H1 (cell line): Measurements from ENCODE around the gene ADARB2. TPM values are rescaled to one million over a fixed set of nuclear protein-coding genes. Genes with fewer than 3 reads are reported as not detected.

ENCODE experiments used
- CTCF ChIA-PET: fragments of 300-600 bp; sonication (Branson Sonifier 250); formaldehyde crosslinking; loops from one replicate; lab custom pipeline; 2021; ENCODE audit not compliant: partially characterized antibody; lab: Charles Lee
- POLR2A ChIA-PET: fragments of 300-600 bp; sonication (Branson Sonifier 250); formaldehyde crosslinking; loops from one replicate; lab custom pipeline; 2021; ENCODE audit warnings: inconsistent platforms; ENCODE audit not compliant: partially characterized antibody; lab: Charles Lee
- DNase-seq, 2 experiments: peaks; one replicate each; pipeline versions ENCODE4 v3.0.0 to v3.0.0-alpha.2; 2010 to 2022; ENCODE audit warnings: low spot score in 2 of 2, low read depth in 1 of 2, mixed read lengths in 1 of 2
- FAIRE-seq: peaks from 2 replicates; lab custom pipeline; 2011; peaks lifted over from hg19 to GRCh38; lab: Jason Lieb, UNC
- H2AFZ ChIP-seq: 2 replicates; pipeline ENCODE4 v1.8.1; 2012; ENCODE audit warnings: low read length, inconsistent platforms
- H2AK5ac ChIP-seq: 2 replicates; pipeline ENCODE4 v1.6.1; 2013; ENCODE audit warnings: low read depth, low read length
- H2BK120ac ChIP-seq: replicated peaks from 2 replicates; pipeline ENCODE3; 2013; ENCODE audit warnings: low read depth, low read length, inconsistent platforms
- H2BK12ac ChIP-seq: 2 replicates; pipeline ENCODE4 v1.6.1; 2013; ENCODE audit warnings: low read depth, low read length
- H2BK15ac ChIP-seq: 2 replicates; pipeline ENCODE4 v1.6.1; 2013; ENCODE audit warnings: low read length
- H2BK20ac ChIP-seq: 2 replicates; pipeline ENCODE4 v1.6.1; 2013; ENCODE audit warnings: low read length
- H2BK5ac ChIP-seq: 2 replicates; pipeline ENCODE4 v1.6.1; 2013; ENCODE audit warnings: low read depth, low read length
- H3K14ac ChIP-seq: 2 replicates; pipeline ENCODE4 v1.6.1; 2013; ENCODE audit warnings: inconsistent platforms; ENCODE audit not compliant: insufficient read length
- H3K18ac ChIP-seq: 2 replicates; pipeline ENCODE4 v1.6.1; 2013; ENCODE audit warnings: low read length; ENCODE audit errors: extremely low read depth
- H3K23ac ChIP-seq: 2 replicates; pipeline ENCODE4 v1.6.1; 2013; ENCODE audit warnings: inconsistent platforms; ENCODE audit not compliant: insufficient read length
- H3K23me2 ChIP-seq: 2 replicates; pipeline ENCODE4 v1.6.1; 2013; ENCODE audit warnings: low read depth, low read length
- H3K27ac ChIP-seq: 2 replicates; pipeline ENCODE4 v1.6.1; 2011; ENCODE audit warnings: low read depth, low read length, inconsistent platforms
- H3K27me3 ChIP-seq, 4 experiments: replicated peaks in 1 of 4; 1 replicate in 1 of 4; 2 replicates in 3 of 4; pipeline versions ENCODE4 v1.6.1 to v1.8.1; 2011 to 2013; ENCODE audit warnings: low read length in 3 of 4, mild to moderate bottlenecking in 3 of 4, inconsistent platforms in 2 of 4, mixed read lengths in 2 of 4, moderate library complexity in 1 of 4; ENCODE audit not compliant: control insufficient read depth in 3 of 4, insufficient read depth in 3 of 4; ENCODE audit errors: extremely low read depth in 1 of 4
- H3K36me3 ChIP-seq, 4 experiments: 2 replicates each; pipeline versions ENCODE4 v1.6.1 to v1.8.1; 2011 to 2013; ENCODE audit warnings: mild to moderate bottlenecking in 4 of 4, low read length in 3 of 4, moderate library complexity in 2 of 4, control low read depth in 1 of 4, inconsistent platforms in 1 of 4; ENCODE audit not compliant: insufficient read depth in 4 of 4, control insufficient read depth in 2 of 4
- H3K4ac ChIP-seq: replicated peaks from 2 replicates; pipeline ENCODE3; 2013; ENCODE audit warnings: low read length, low read depth, mixed read lengths, inconsistent platforms; ENCODE audit not compliant: insufficient read length
- H3K4me1 ChIP-seq, 4 experiments: replicated peaks in 1 of 4; 1 replicate in 1 of 4; 2 replicates in 3 of 4; pipeline versions ENCODE4 v1.6.1 to v1.8.1; 2011 to 2013; ENCODE audit warnings: low read length in 3 of 4, inconsistent platforms in 2 of 4, mixed read lengths in 1 of 4; ENCODE audit not compliant: insufficient read depth in 4 of 4, control insufficient read depth in 3 of 4
- H3K4me2 ChIP-seq, 2 experiments: 2 replicates each; pipeline versions ENCODE4 v1.6.1 to v1.8.1; 2011 to 2013; ENCODE audit warnings: low read depth in 2 of 2, low read length in 2 of 2, control low read depth in 1 of 2, inconsistent platforms in 1 of 2, mild to moderate bottlenecking in 1 of 2; ENCODE audit not compliant: insufficient read depth in 1 of 2
- H3K4me3 ChIP-seq, 4 experiments: fragments of 200-600, 300-600 bp in 1 of 4; sonication (generic), shearing (Covaris generic), sonication (Bioruptor Twin) in 1 of 4; 2 replicates each; pipeline versions ENCODE4 v1.5.1 to v1.8.1; 2011 to 2016; ENCODE audit warnings: low read length in 4 of 4, low read depth in 3 of 4, control low read depth in 2 of 4, inconsistent platforms in 2 of 4, mild to moderate bottlenecking in 2 of 4, mixed read lengths in 1 of 4, moderate library complexity in 1 of 4; ENCODE audit not compliant: insufficient read depth in 2 of 4; ENCODE audit errors: extremely low read depth in 1 of 4
- H3K56ac ChIP-seq: replicated peaks from 2 replicates; pipeline ENCODE3; 2013; ENCODE audit warnings: low read depth, mild to moderate bottlenecking, mixed read lengths, low read length, inconsistent platforms; ENCODE audit not compliant: insufficient read length
- H3K79me1 ChIP-seq: 2 replicates; pipeline ENCODE4 v1.6.1; 2013; ENCODE audit warnings: low read depth, low read length, control low read depth
- H3K79me2 ChIP-seq, 2 experiments: 2 replicates each; pipeline versions ENCODE4 v1.6.1 to v1.8.1; 2012 to 2013; ENCODE audit warnings: low read length in 2 of 2, mild to moderate bottlenecking in 2 of 2, inconsistent platforms in 1 of 2; ENCODE audit not compliant: insufficient read depth in 2 of 2, control insufficient read depth in 1 of 2
- H3K9ac ChIP-seq, 4 experiments: replicated peaks in 1 of 4; 1 replicate in 1 of 4; 2 replicates in 3 of 4; pipeline versions ENCODE4 v1.6.1 to v1.8.1; 2011 to 2013; ENCODE audit warnings: low read depth in 3 of 4, low read length in 3 of 4, control low read depth in 2 of 4, mild to moderate bottlenecking in 2 of 4, moderate library complexity in 2 of 4, inconsistent platforms in 1 of 4; ENCODE audit errors: extremely low read depth in 1 of 4
- H3K9me3 ChIP-seq, 2 experiments: 2 replicates each; pipeline versions ENCODE4 v1.6.1 to v1.8.1; 2012 to 2013; ENCODE audit warnings: mild to moderate bottlenecking in 2 of 2, moderate library complexity in 2 of 2, control low read depth in 1 of 2, inconsistent platforms in 1 of 2, low read depth in 1 of 2, low read length in 1 of 2, mixed read lengths in 1 of 2; ENCODE audit not compliant: insufficient read depth in 2 of 2
- H4K20me1 ChIP-seq, 2 experiments: replicated peaks in 1 of 2; 2 replicates each; pipeline versions ENCODE3 to v1.8.1; 2011 to 2013; ENCODE audit warnings: inconsistent platforms in 2 of 2, low read length in 2 of 2, mild to moderate bottlenecking in 1 of 2; ENCODE audit not compliant: insufficient read depth in 2 of 2, control insufficient read depth in 1 of 2
- H4K5ac ChIP-seq: 2 replicates; pipeline ENCODE4 v1.6.1; 2013; ENCODE audit warnings: low read length, low read depth, mixed read lengths, inconsistent platforms; ENCODE audit not compliant: insufficient read length
- H4K8ac ChIP-seq: 2 replicates; pipeline ENCODE4 v1.8.0; 2013; ENCODE audit warnings: mild to moderate bottlenecking, moderate library complexity, low read length, inconsistent platforms; ENCODE audit not compliant: insufficient read depth; ENCODE audit errors: extremely low read depth
- H4K91ac ChIP-seq: replicated peaks from 2 replicates; pipeline ENCODE3; 2013; ENCODE audit warnings: low read length, mixed read lengths, inconsistent platforms; ENCODE audit not compliant: insufficient read length
- BRCA1 ChIP-seq: IDR thresholded peaks from 2 replicates; pipeline ENCODE4 v1.6.1; 2012; ENCODE audit warnings: low read depth, low read length, improper control_type of control experiment
- CEBPB ChIP-seq: IDR thresholded peaks from 2 replicates; pipeline ENCODE4 v1.6.1; 2012; ENCODE audit warnings: low read depth, low read length
- CHD1 ChIP-seq: IDR thresholded peaks from 2 replicates; pipeline ENCODE4 v1.6.1; 2012; ENCODE audit warnings: low read depth, low read length, improper control_type of control experiment
- EGR1 ChIP-seq: IDR thresholded peaks from 2 replicates; pipeline ENCODE4 v1.6.1; 2011; ENCODE audit warnings: low read depth, low read length, borderline replicate concordance
- EZH2 ChIP-seq: fragments of 200-600 bp; sonication (generic); IDR thresholded peaks from 2 replicates; pipeline ENCODE4 v1.7.1; 2012; ENCODE audit warnings: low read depth, mild to moderate bottlenecking, moderate library complexity, low read length, inconsistent platforms; ENCODE audit not compliant: severe bottlenecking
- HDAC2 ChIP-seq, 2 experiments: fragments of 300-600 bp in 1 of 2; sonication (generic) in 1 of 2; IDR thresholded peaks; 2 replicates each; pipeline ENCODE4 v1.6.1; 2011 to 2012; ENCODE audit warnings: low read depth in 2 of 2, low read length in 2 of 2, mild to moderate bottlenecking in 2 of 2, moderate library complexity in 2 of 2, borderline replicate concordance in 1 of 2, inconsistent platforms in 1 of 2
- MAFK ChIP-seq: IDR thresholded peaks from 2 replicates; pipeline ENCODE4 v1.6.1; 2012; ENCODE audit warnings: low read depth, mild to moderate bottlenecking, improper control_type of control experiment, low read length
- NRF1 ChIP-seq: IDR thresholded peaks from 2 replicates; pipeline ENCODE4 v1.6.1; 2011; ENCODE audit warnings: mild to moderate bottlenecking, low read depth, low read length, improper control_type of control experiment
- POU5F1 ChIP-seq: IDR thresholded peaks from 2 replicates; pipeline ENCODE4 v1.6.1; 2011; ENCODE audit warnings: low read depth, mild to moderate bottlenecking, low read length, moderate library complexity
- RAD21 ChIP-seq, 2 experiments: IDR thresholded peaks in 1 of 2; conservative IDR thresholded peaks in 1 of 2; 2 replicates each; pipeline ENCODE4 v1.6.1; 2011; ENCODE audit warnings: low read depth in 2 of 2, low read length in 2 of 2, improper control_type of control experiment in 1 of 2, inconsistent platforms in 1 of 2, mild to moderate bottlenecking in 1 of 2, moderate library complexity in 1 of 2
- SIRT6 ChIP-seq: IDR thresholded peaks from one replicate; pipeline ENCODE4 v1.7.1; 2012; ENCODE audit warnings: low read length, inconsistent platforms
- SIX5 ChIP-seq: IDR thresholded peaks from 2 replicates; pipeline ENCODE4 v1.6.1; 2011; ENCODE audit warnings: mild to moderate bottlenecking, low read depth, low read length
- SUZ12 ChIP-seq: fragments of 200-600 bp; sonication (generic); IDR thresholded peaks from 2 replicates; pipeline ENCODE4 v1.6.1; 2012; ENCODE audit warnings: mild to moderate bottlenecking, inconsistent platforms, low read length, moderate library complexity, mixed read lengths
- TEAD4 ChIP-seq: IDR thresholded peaks from 2 replicates; pipeline ENCODE4 v1.6.1; 2012; ENCODE audit warnings: low read depth, low read length, inconsistent platforms, mixed read lengths
- WGBS, 2 experiments: shearing (Covaris generic) in 1 of 2; methylation state at CpG; one replicate each; pipeline versions ENCODE4 v1.1.6 to v1.1.7; 2013 to 2015; ENCODE audit warnings: low lambda C conversion rate in 2 of 2, mixed read lengths in 2 of 2, inconsistent platforms in 1 of 2, low coverage in 1 of 2, missing lambda C conversion rate in 1 of 2; ENCODE audit not compliant: insufficient replicate concordance in 2 of 2, insufficient coverage in 1 of 2, insufficient read length in 1 of 2; ENCODE audit errors: extremely low coverage in 1 of 2, missing lambda C conversion rate in 1 of 2; 5-methylcytosine and 5-hydroxymethylcytosine counted together
- polyA plus RNA-seq, 7 experiments: library from polyadenylated mRNA; depleted of rRNA in 3 of 7; stranded (reverse) in 5 of 7; unstranded in 2 of 7; fragments of >200 nt in 5 of 7; fragments of 200-250 nt in 2 of 7; gene quantifications; 1 replicate in 5 of 7; 2 replicates in 1 of 7; 4 replicates in 1 of 7; pipeline versions ENCODE4 v1.2.1 to v1.2.3, GENCODE V29; 2011 to 2013; ENCODE audit warnings: missing spikeins in 2 of 7, mixed read lengths in 2 of 7
- total RNA-seq: library from RNA; stranded (reverse); fragmentation: NEBNext Ultra II Directional; extraction: Animal tissue kit (Norgen Biotek cat#: 25700); gene quantifications from 2 replicates; pipeline ENCODE4 v1.2.1, GENCODE V29; 2021

ADARB2 gene
- total and polyA plus RNA-seq, 2 of the 8 experiments (the other 6 are each of a cell fraction or from before 2014, with no cell fraction given): 2.2 to 2.8 TPM

DNA sequence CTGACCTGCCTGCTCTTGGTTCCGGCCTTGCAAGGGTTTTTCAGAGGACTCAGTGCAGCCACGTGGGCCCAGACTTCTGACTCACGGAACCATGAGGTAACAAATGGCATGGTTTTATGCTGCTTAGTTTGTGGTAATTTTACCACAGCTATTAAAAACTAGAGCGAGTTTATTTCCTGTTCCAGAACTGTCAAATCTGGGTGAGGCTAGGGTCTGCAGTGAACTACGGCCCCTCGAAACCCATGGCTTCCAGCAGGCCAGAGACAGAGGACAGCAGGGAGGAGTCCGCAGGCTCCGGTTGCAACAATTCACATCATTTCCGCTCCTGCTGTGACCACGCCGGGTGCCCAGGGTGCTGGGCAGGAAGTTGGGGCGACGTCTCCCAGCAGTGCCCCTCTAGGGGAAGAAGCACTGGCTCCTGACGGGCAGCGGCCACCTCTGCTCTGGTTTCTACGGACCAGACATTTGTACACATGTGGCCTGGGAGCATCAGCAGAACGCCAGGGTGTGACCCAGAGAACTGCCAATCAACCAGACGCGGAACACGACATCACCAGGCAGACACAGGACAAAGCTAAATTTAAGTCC is 74.8 kb downstream of the ADARB2 start:
- Histone ChIP-seq H3K23me2 (no peaks in the 10 kb centered on the region), H3K18ac (no peak overlapping the region), H3K9me3 (no peaks in the 10 kb centered on the region), H2BK12ac (no peak overlapping the region), H3K4me2 (no peak overlapping the region), H4K5ac (no peak overlapping the region), H3K23ac (no peak overlapping the region), H2BK15ac (no peak overlapping the region), H3K27ac (no peak overlapping the region), H4K91ac (no peak overlapping the region), H2BK5ac (no peak overlapping the region), H2BK120ac (no peak overlapping the region), H3K79me1 (no peaks in the 10 kb centered on the region), H3K9ac (no peak overlapping the region), H3K4ac (no peak overlapping the region), H3K14ac (no peak overlapping the region), H2AK5ac (no peak overlapping the region), H3K27me3 (no peaks in the 10 kb centered on the region), H3K4me3 (no peak overlapping the region), H2BK20ac (no peak overlapping the region), H4K20me1 (no peaks in the 10 kb centered on the region), H3K36me3 (no peaks in the 10 kb centered on the region), H2AFZ (no peak overlapping the region), H3K79me2 (no peaks in the 10 kb centered on the region), H3K56ac (no peak overlapping the region), H3K4me1 (peaks cover 0 to 5% (median 1%) of the 10 kb centered on the region in 4 experiments; a peak in 2 of 7 replicates), H4K8ac (no peak overlapping the region)
- DNase-seq (no peak), FAIRE-seq (no peak)
- WGBS, 2 experiments: 93% methylated on average over 20 of the region's 20 CpGs; no CpG with 5 or more reads in 1 of the 2 experiments
- POLR2A ChIA-PET: interaction anchor here (0.8 kb wide), 1 partner anchor 9 kb away, joined by 3 read pairs; no protein-coding TSS in a partner anchor
- CTCF ChIA-PET: interaction anchor here (0.6 kb wide), 1 partner anchor 834 kb away, joined by 3 read pairs; no protein-coding TSS in a partner anchor
- TF ChIP-seq EZH2: no peak
- no peak for TF ChIP-seq SIRT6
- TF ChIP-seq POU5F1: no peak
- TF ChIP-seq BRCA1: no peak
- TF ChIP-seq CHD1: no peak
- no peak for TF ChIP-seq HDAC2 (IDR thresholded peaks at IDR 0.05; ENCODE audit: borderline replicate concordance in 1 of 2, low read depth in 2 of 2, low read length in 2 of 2)
- TF ChIP-seq SUZ12: no peak
- no peak for TF ChIP-seq MAFK
- no peak for TF ChIP-seq TEAD4
- no peak for TF ChIP-seq SIX5
- TF ChIP-seq EGR1: no peak
- no peak for TF ChIP-seq CEBPB
- no peak for TF ChIP-seq RAD21 (IDR thresholded peaks at IDR 0.05 in 1 of 2, conservative IDR thresholded peaks at IDR 0.05 in 1 of 2; ENCODE audit: low read depth in 2 of 2, low read length in 2 of 2)
- TF ChIP-seq NRF1: no peak
